ENCODE results near the gene PLEKHA6.
A peak's percentile ranks its signal among the peaks of the same experiment; 100 is the strongest.

PLEKHA6 gene

GRCh38 chr1:204359474-204360255 lies at the start of gene PLEKHA6:
PLEKHA6 (minus strand) TSS chr1:204359929; CDS start chr1:204273727, 86,202 bp downstream.
- DNase-seq (ENCODE audit: low spot score), result peak; percentile 74

GRCh38 chr1:204409123-204409522 lies 49.4 kb upstream of the PLEKHA6 start:
- DNase-seq (ENCODE audit: low spot score), result no peak

- no peak for DNase-seq (ENCODE audit: low spot score)
Measured at GRCh38 chr1:204408602-204409001, 48.9 kb upstream of the PLEKHA6 start.

GRCh38 chr1:204408074-204408507 lies 48.4 kb upstream of the PLEKHA6 start:
- DNase-seq (ENCODE audit: low spot score), result peak; percentile 86

GRCh38 chr1:204407295-204407971 lies 47.7 kb upstream of the PLEKHA6 start:
- DNase-seq (ENCODE audit: low spot score), result no peak

- no peak for DNase-seq (ENCODE audit: low spot score)
Measured at GRCh38 chr1:204406621-204407020, 46.9 kb upstream of the PLEKHA6 start.

- no peak for DNase-seq (ENCODE audit: low spot score)
Measured at GRCh38 chr1:204405988-204406387, 46.3 kb upstream of the PLEKHA6 start.

- no peak for DNase-seq (ENCODE audit: low spot score)
Measured at GRCh38 chr1:204404629-204405028, 44.9 kb upstream of the PLEKHA6 start.

GRCh38 chr1:204402391-204402790 lies 42.7 kb upstream of the PLEKHA6 start:
- no peak for DNase-seq (ENCODE audit: low spot score)

- DNase-seq (ENCODE audit: low spot score), result no peak
Measured at GRCh38 chr1:204401730-204402129, 42.0 kb upstream of the PLEKHA6 start.

GRCh38 chr1:204400882-204401510 lies 41.3 kb upstream of the PLEKHA6 start:
- no peak for DNase-seq (ENCODE audit: low spot score)

GRCh38 chr1:204398197-204399125 lies 38.7 kb upstream of the PLEKHA6 start:
- peak; percentile 79 for DNase-seq (ENCODE audit: low spot score)

- DNase-seq (ENCODE audit: low spot score), result no peak
Measured at GRCh38 chr1:204396015-204396583, 36.4 kb upstream of the PLEKHA6 start.

- no peak for DNase-seq (ENCODE audit: low spot score)
Measured at GRCh38 chr1:204391629-204392028, 31.9 kb upstream of the PLEKHA6 start.

- DNase-seq (ENCODE audit: low spot score), result no peak
Measured at GRCh38 chr1:204390751-204391466, 31.2 kb upstream of the PLEKHA6 start.

GRCh38 chr1:204385727-204386126 lies 26.0 kb upstream of the PLEKHA6 start:
- DNase-seq (ENCODE audit: low spot score), result no peak

GRCh38 chr1:204384636-204385352 lies 25.1 kb upstream of the PLEKHA6 start:
- peak; percentile 66 for DNase-seq (ENCODE audit: low spot score)

GRCh38 chr1:204383163-204383904 lies 23.6 kb upstream of the PLEKHA6 start:
- DNase-seq (ENCODE audit: low spot score), result no peak

- no peak for DNase-seq (ENCODE audit: low spot score)
Measured at GRCh38 chr1:204382714-204383083, 23.0 kb upstream of the PLEKHA6 start.
